Measurements from ENCODE around the gene RNASE7. TPM values are rescaled to one million over a fixed set of nuclear protein-coding genes. Genes with fewer than 3 reads are reported as not detected.

RNASE7 gene
- total RNA-seq, 1 experiment from 2014 or later, result not detected

- ATAC-seq, result no peak
- Histone ChIP-seq H3K9me2 (replicated peaks; ENCODE audit: low read length) (no peaks in the 10 kb centered on the region), H3K4me2 (ENCODE audit: low read length) (no peak overlapping the region), H3K79me2 (ENCODE audit: low read length) (no peaks in the 10 kb centered on the region), H3K27me3 (ENCODE audit: low read length) (peaks cover 70% of the 10 kb centered on the region), H2AFZ (ENCODE audit: low read length) (no peak overlapping the region), H3K4me3 (ENCODE audit: low read length) (no peak overlapping the region), H3K9me3 (ENCODE audit: low read length) (no peaks in the 10 kb centered on the region), H3F3A (ENCODE audit: low read length, unreplicated experiment) (no peaks in the 10 kb centered on the region), H3K9ac (ENCODE audit: low read length) (no peak overlapping the region), H3K27ac (ENCODE audit: low read length) (no peak overlapping the region), H3K36me3 (ENCODE audit: low read depth, low read length) (no peaks in the 10 kb centered on the region), H4K20me1 (ENCODE audit: low read length) (no peaks in the 10 kb centered on the region), H3K4me1 (ENCODE audit: insufficient read depth, low read length) (0 out of 2 replicates have a peak, but pooled peaks cover 4% of the 10 kb centered on the region)
- ChIA-PET CTCF (no interaction called here), POLR2A (ENCODE audit: unreplicated experiment) (no interaction called here)
- BruUV-seq (replicated peaks), result no TSS peak
- no peak for DNase-seq
- intact Hi-C loops (cut with micrococcal nuclease), result no loop called here
- TF ChIP-seq EZH2 (IDR thresholded peaks at IDR 0.05; ENCODE audit: low read length, unreplicated experiment), result no peak
These were observed 15.7 kb upstream of the RNASE7 start for GRCh38 chr14:21026274-21026987.

- H3K4me3 ChIP-seq (ENCODE audit: low read length), result no peak overlapping the region
- no peak overlapping the region for H3K4me2 ChIP-seq (ENCODE audit: low read length)
- ATAC-seq, result no peak
- no TSS peak for BruUV-seq (replicated peaks)
- no peak overlapping the region for H2AFZ ChIP-seq (ENCODE audit: low read length)
- no peak for TF ChIP-seq CTCF (conservative IDR thresholded peaks at IDR 0.05; ENCODE audit: low read depth, low read length)
- TF ChIP-seq EZH2phosphoT487 (IDR thresholded peaks at IDR 0.05; ENCODE audit: borderline replicate concordance, low read length), result no peak
- TF ChIP-seq EZH2 (IDR thresholded peaks at IDR 0.05; ENCODE audit: low read length, unreplicated experiment), result no peak
- H3K36me3 ChIP-seq (ENCODE audit: low read depth, low read length), result no peaks in the 10 kb centered on the region
- no peaks in the 10 kb centered on the region for H4K20me1 ChIP-seq (ENCODE audit: low read length)
- CTCF ChIA-PET, result no interaction called here
- no peaks in the 10 kb centered on the region for H3K79me2 ChIP-seq (ENCODE audit: low read length)
- H3K9me2 ChIP-seq (replicated peaks; ENCODE audit: low read length), result no peaks in the 10 kb centered on the region
- intact Hi-C loops (cut with micrococcal nuclease), result no loop called here
- no peaks in the 10 kb centered on the region for H3K9me3 ChIP-seq (ENCODE audit: low read length)
- H3K27ac ChIP-seq (ENCODE audit: low read length), result no peak overlapping the region
- no peak for DNase-seq
- peaks cover 70% of the 10 kb centered on the region for H3K27me3 ChIP-seq (ENCODE audit: low read length)
- no peak overlapping the region for H3K9ac ChIP-seq (ENCODE audit: low read length)
- POLR2A ChIA-PET (ENCODE audit: unreplicated experiment), result no interaction called here
- no peaks in the 10 kb centered on the region for H3F3A ChIP-seq (ENCODE audit: low read length, unreplicated experiment)
- H3K4me1 ChIP-seq (ENCODE audit: insufficient read depth, low read length), result 0 out of 2 replicates have a peak, but pooled peaks cover 4% of the 10 kb centered on the region
These were observed 15.2 kb upstream of the RNASE7 start for GRCh38 chr14:21026988-21027315.

- ChIA-PET CTCF (no interaction called here), POLR2A (ENCODE audit: unreplicated experiment) (no interaction called here)
- H3K36me3 ChIP-seq (ENCODE audit: low read depth, low read length), result no peaks in the 10 kb centered on the region
- no peaks in the 10 kb centered on the region for H4K20me1 ChIP-seq (ENCODE audit: low read length)
- ATAC-seq (no peak), DNase-seq (no peak)
- no peak within 1 kb of the TSS for H3K4me2 ChIP-seq (ENCODE audit: low read length)
- no peaks in the 10 kb centered on the region for H3K79me2 ChIP-seq (ENCODE audit: low read length)
- no peaks in the 10 kb centered on the region for H3K9me3 ChIP-seq (ENCODE audit: low read length)
- no peaks in the 10 kb centered on the region for H3K4me1 ChIP-seq (ENCODE audit: insufficient read depth, low read length)
- no peak within 1 kb of the TSS for H3K9ac ChIP-seq (ENCODE audit: low read length)
- intact Hi-C loops (cut with micrococcal nuclease), result no loop called here
- H3K9me2 ChIP-seq (replicated peaks; ENCODE audit: low read length), result no peaks in the 10 kb centered on the region
- BruUV-seq (replicated peaks), result no TSS peak
- no peak within 1 kb of the TSS for H3K4me3 ChIP-seq (ENCODE audit: low read length)
- peaks cover 71% of the 10 kb centered on the region for H3K27me3 ChIP-seq (ENCODE audit: low read length)
- no peak within 1 kb of the TSS for H2AFZ ChIP-seq (ENCODE audit: low read length)
- no peak for TF ChIP-seq CTCF (conservative IDR thresholded peaks at IDR 0.05; ENCODE audit: low read depth, low read length)
- no peak for TF ChIP-seq EZH2phosphoT487 (IDR thresholded peaks at IDR 0.05; ENCODE audit: borderline replicate concordance, low read length)
- TF ChIP-seq EZH2 (IDR thresholded peaks at IDR 0.05; ENCODE audit: low read length, unreplicated experiment), result no peak
- H3F3A ChIP-seq (ENCODE audit: low read length, unreplicated experiment), result no peaks in the 10 kb centered on the region
- no peak within 1 kb of the TSS for H3K27ac ChIP-seq (ENCODE audit: low read length)
These were observed 12.2 kb upstream of the RNASE7 start, which contains the start of gene TPPP2 for GRCh38 chr14:21029917-21030316. TPPP2 (plus strand) TSS chr14:21030217; CDS start chr14:21030582, 365 bp downstream.
